Gastrocnemius medialis (tissue), 4 donors: Measurements from ENCODE around the gene WNK2.

ENCODE experiments used
- POLR2A ChIP-seq, 2 donors: fragments of 450-650 bp; IDR thresholded peaks; one replicate each; pipeline ENCODE4 v1.6.1; 2017; ENCODE audit warnings: antibody characterized with exemption in 2 of 2, mild to moderate bottlenecking in 2 of 2, moderate library complexity in 2 of 2
- TF ChIP-seq, protein P1 (sequence below), 5 experiments: fragments of 450-650 bp in 3 of 5; fragments of 200-600 bp in 2 of 5; sonication (generic) in 2 of 5; IDR thresholded peaks in 4 of 5; conservative IDR thresholded peaks in 1 of 5; 1 replicate in 4 of 5; 2 replicates in 1 of 5; pipeline ENCODE4 v1.5.1; 2016 to 2019; ENCODE audit warnings: antibody characterized with exemption in 5 of 5, mild to moderate bottlenecking in 3 of 5, moderate library complexity in 3 of 5

DNA sequence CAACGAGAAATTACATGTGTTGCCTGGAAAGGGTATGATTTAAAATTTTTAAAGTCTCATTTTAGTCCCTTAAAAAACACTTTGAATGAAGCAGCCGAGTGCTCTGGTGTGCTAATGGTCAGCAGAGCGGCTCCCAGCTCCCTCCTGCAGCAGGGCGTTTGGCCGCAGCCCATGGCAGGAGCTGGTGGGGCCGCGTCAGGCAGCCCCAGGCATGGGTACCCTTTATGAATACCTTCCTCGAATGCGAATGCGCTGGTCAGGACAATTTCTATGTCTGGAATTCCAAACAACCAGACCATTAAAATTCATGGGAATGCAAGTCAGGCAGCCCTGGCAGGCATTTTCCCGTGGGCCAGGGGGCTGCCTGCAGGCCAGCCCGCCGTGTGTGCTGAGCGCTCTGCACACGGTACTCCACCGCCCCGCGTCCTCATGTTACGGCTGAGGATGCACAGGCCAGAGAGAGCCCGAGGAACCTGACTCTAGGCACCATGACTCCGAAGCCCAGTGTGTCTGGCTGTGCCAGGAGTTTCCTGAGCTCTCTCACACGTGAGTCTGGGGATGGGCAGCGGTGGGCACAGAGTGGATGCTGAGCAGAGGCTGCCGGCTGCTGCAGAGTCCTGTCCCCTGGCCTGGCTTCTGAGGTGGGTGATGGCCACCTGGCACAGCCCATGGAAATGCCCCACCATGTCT lies 123.7 kb downstream of the WNK2 start:
- TF ChIP-seq, protein P1, sequence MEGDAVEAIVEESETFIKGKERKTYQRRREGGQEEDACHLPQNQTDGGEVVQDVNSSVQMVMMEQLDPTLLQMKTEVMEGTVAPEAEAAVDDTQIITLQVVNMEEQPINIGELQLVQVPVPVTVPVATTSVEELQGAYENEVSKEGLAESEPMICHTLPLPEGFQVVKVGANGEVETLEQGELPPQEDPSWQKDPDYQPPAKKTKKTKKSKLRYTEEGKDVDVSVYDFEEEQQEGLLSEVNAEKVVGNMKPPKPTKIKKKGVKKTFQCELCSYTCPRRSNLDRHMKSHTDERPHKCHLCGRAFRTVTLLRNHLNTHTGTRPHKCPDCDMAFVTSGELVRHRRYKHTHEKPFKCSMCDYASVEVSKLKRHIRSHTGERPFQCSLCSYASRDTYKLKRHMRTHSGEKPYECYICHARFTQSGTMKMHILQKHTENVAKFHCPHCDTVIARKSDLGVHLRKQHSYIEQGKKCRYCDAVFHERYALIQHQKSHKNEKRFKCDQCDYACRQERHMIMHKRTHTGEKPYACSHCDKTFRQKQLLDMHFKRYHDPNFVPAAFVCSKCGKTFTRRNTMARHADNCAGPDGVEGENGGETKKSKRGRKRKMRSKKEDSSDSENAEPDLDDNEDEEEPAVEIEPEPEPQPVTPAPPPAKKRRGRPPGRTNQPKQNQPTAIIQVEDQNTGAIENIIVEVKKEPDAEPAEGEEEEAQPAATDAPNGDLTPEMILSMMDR (IDR thresholded peaks at IDR 0.05 in 4 of 5, conservative IDR thresholded peaks at IDR 0.05 in 1 of 5) = no peak
- TF ChIP-seq POLR2A (IDR thresholded peaks at IDR 0.05) = no peak
